Ovary (tissue), 9 donors: Measurements from ENCODE around the gene COPE. TPM values are rescaled to one million over a fixed set of nuclear protein-coding genes. Genes with fewer than 3 reads are reported as not detected.

Experiments used
- DNase-seq, 5 donors: peaks; one replicate each; pipeline ENCODE4 v3.0.0-alpha.2; 2019 to 2020
- H3K27ac ChIP-seq, 2 donors: fragments of 200-600 bp; one replicate each; pipeline versions ENCODE4 v1.5.1 to v1.8.0; 2019 to 2022
- H3K27me3 ChIP-seq: fragments of 200-600 bp; one replicate; pipeline ENCODE4 v1.8.0; 2022
- H3K36me3 ChIP-seq: fragments of 200-600 bp; sonication (generic); one replicate; pipeline ENCODE4 v1.5.1; 2019
- H3K4me1 ChIP-seq: one replicate; pipeline ENCODE4 v1.8.1; 2013; ENCODE audit warnings: mild to moderate bottlenecking, moderate library complexity; ENCODE audit not compliant: insufficient read depth
- H3K4me3 ChIP-seq: fragments of 200-600 bp; sonication (generic); one replicate; pipeline ENCODE4 v1.5.1; 2017
- H3K9me3 ChIP-seq, 2 donors: fragments of 200-600 bp in 1 of 2; sonication (generic) in 1 of 2; one replicate each; pipeline versions ENCODE4 v1.5.1 to v1.8.1; 2013 to 2019; ENCODE audit warnings: mild to moderate bottlenecking in 1 of 2, moderate library complexity in 1 of 2
- EP300 ChIP-seq: sonication (generic); formaldehyde crosslinking; IDR thresholded peaks from one replicate; pipeline ENCODE4 v1.6.1; 2017; ENCODE audit warnings: antibody characterized with exemption
- POLR2A ChIP-seq: fragments of 450-650 bp; IDR thresholded peaks from one replicate; pipeline ENCODE4 v1.6.1; 2017; ENCODE audit warnings: antibody characterized with exemption, mild to moderate bottlenecking, moderate library complexity
- WGBS, 3 donors: extraction: QIAGEN DNeasy Blood & Tissue Kit in 1 of 3; methylation state at CpG; one replicate each; pipeline versions ENCODE4 v1.1.5 to v1.1.7; 2013 to 2017; 5-methylcytosine and 5-hydroxymethylcytosine counted together
- intact Hi-C, 4 donors: fragments of 100-400 bp; cut with DNase I; formaldehyde crosslinking; loops; one replicate each; pipeline versions ENCODE4 v1.11.0 to v1.15.1; 2022 to 2023
- polyA plus RNA-seq, 2 donors: library from polyadenylated mRNA; stranded (reverse); fragments of 200-250 nt in 1 of 2; fragments of 350-450 nt in 1 of 2; fragmentation: Illumina TruSeq in 1 of 2; extraction: RNeasy Lipid Tissue Mini Kit (QIAGEN cat#74804) in 1 of 2; gene quantifications; one replicate each; pipeline ENCODE4 v1.2.3, GENCODE V29; 2013 to 2014
- total RNA-seq, 7 donors: library from RNA; depleted of rRNA in 2 of 7; stranded (reverse); fragments of >200 nt in 2 of 7; fragmentation: NEBNext Ultra II Directional in 3 of 7; extraction: Animal tissue kit (Norgen Biotek cat#: 25700) in 3 of 7; gene quantifications; one replicate each; pipeline versions ENCODE4 v1.1.0 to v1.2.4, GENCODE V29; 2016 to 2023
- TF ChIP-seq, protein P1 (sequence below), 3 donors: fragments of 450-650 bp in 2 of 3; fragments of 200-600 bp in 1 of 3; IDR thresholded peaks; one replicate each; pipeline versions ENCODE4 v1.5.1 to v1.8.0; 2016 to 2022; ENCODE audit warnings: antibody characterized with exemption in 3 of 3, mild to moderate bottlenecking in 1 of 3
- donor health status: DM: no; HTN: no; CAD: no; lungs with moderate emphysema.
- donor health status: DM: no; HTN: no; CAD: no.
- donor health status: Bipolar disorder and iron deficiency.
- donor health status: DM: yes; HTN: yes; CAD: no.
- donor health status: DM: no; HTN: no; CAD: no.
- donor health status: DM: yes; HTN: yes; CAD: no.

Gene COPE
- total and polyA plus RNA-seq, 9 donors: 11.3 to 140 (median 115) TPM

DNA sequence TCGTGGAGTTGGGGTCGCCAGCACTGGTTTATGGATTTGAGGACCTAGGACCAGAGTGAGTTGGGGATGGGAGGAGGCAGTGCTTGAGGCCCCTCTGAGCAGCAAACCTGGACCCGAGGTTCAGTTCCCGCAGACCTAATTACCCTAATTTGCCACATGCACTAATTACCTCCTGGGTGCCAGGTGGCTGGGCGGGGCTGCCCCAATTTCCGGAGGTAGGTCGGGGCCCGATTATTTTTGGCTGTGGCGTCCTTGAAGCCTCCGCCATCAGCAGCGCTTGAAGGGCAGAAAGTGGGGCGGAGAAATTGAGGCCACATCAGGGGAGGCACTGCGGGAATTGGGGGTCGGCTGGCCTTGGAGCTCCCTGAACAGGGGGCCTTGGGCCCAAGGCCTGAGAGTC lies 27.7 kb upstream of the COPE start:
- TF ChIP-seq EP300: no peak
- TF ChIP-seq, protein P1, sequence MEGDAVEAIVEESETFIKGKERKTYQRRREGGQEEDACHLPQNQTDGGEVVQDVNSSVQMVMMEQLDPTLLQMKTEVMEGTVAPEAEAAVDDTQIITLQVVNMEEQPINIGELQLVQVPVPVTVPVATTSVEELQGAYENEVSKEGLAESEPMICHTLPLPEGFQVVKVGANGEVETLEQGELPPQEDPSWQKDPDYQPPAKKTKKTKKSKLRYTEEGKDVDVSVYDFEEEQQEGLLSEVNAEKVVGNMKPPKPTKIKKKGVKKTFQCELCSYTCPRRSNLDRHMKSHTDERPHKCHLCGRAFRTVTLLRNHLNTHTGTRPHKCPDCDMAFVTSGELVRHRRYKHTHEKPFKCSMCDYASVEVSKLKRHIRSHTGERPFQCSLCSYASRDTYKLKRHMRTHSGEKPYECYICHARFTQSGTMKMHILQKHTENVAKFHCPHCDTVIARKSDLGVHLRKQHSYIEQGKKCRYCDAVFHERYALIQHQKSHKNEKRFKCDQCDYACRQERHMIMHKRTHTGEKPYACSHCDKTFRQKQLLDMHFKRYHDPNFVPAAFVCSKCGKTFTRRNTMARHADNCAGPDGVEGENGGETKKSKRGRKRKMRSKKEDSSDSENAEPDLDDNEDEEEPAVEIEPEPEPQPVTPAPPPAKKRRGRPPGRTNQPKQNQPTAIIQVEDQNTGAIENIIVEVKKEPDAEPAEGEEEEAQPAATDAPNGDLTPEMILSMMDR (IDR thresholded peaks at IDR 0.05): no peak
- TF ChIP-seq POLR2A: no peak
- intact Hi-C loops: loop anchor here in 1 of 4 donors (10.0 kb wide), 1 partner anchor 82 kb away; no protein-coding TSS in a partner anchor
- no peaks in the 10 kb centered on the region for H3K27me3 ChIP-seq

DNA sequence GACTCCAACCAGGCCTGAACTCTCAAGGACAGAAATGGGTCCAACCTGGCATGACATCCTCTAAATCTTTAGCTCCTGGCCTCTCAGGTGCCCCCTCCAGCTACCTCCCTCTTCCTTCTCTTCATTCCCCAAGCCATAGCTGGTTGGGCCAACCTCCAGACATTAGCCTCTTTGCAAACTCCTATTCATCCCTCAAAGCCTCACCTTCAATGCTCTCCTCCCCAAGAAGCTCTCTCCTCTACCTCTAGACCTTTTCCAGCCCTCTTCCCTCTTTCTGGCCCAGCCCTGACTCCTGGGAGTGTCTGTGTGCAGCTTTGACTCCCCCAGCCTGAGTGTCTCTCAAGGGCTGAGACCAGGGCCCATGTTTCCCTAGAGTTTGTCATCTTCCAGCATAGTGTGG lies 27.1 kb upstream of the COPE start:
- TF ChIP-seq EP300 (no peak), POLR2A (no peak)
- TF ChIP-seq, protein P1 (IDR thresholded peaks at IDR 0.05): no peak
- intact Hi-C loops: loop anchor here in 1 of 4 donors (10.0 kb wide), 1 partner anchor 82 kb away; no protein-coding TSS in a partner anchor
- Histone ChIP-seq H3K36me3 (no peaks in the 10 kb centered on the region), H3K4me3 (no peak overlapping the region), H3K9me3 (no peaks in the 10 kb centered on the region), H3K4me1 (no peaks in the 10 kb centered on the region), H3K27me3 (no peaks in the 10 kb centered on the region), H3K27ac (no peak overlapping the region)
- no peak for DNase-seq

More for the DNA sequence above, 27.7 kb upstream of the COPE start:
- WGBS, 3 donors: 54 to 73% (median 60%) methylated on average over 14 of the region's 14 CpGs
- DNase-seq: no peak
- no peaks in the 10 kb centered on the region for H3K4me1 ChIP-seq
- H3K27ac ChIP-seq: no peak overlapping the region
- no peak overlapping the region for H3K4me3 ChIP-seq
- H3K36me3 ChIP-seq: no peaks in the 10 kb centered on the region
- no peaks in the 10 kb centered on the region for H3K9me3 ChIP-seq

DNA sequence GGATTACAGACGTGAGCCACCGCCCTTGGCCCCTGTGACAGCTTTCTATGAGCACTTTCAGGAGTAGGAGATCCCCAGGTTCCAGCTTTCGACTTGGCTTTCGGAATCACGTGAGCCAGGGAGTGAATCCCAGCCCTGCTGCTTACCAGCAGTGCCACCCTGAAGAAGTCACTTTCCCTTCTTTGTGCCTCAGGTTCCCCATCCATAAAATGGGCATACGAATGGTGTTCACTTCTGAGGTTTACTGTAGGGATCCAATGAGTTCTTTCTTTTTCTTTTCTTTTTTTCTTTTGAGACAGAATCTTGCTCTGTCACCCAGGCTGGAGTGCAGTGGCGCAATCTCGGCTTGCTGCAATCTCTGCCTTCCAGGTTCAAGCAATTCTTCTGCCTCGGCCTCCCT lies 26.1 kb upstream of the COPE start:
- WGBS, 3 donors: 86 to 91% (median 88%) methylated on average over 9 of the region's 9 CpGs
- TF ChIP-seq POLR2A (no peak), EP300 (no peak)
- TF ChIP-seq, protein P1 (IDR thresholded peaks at IDR 0.05): no peak

DNA sequence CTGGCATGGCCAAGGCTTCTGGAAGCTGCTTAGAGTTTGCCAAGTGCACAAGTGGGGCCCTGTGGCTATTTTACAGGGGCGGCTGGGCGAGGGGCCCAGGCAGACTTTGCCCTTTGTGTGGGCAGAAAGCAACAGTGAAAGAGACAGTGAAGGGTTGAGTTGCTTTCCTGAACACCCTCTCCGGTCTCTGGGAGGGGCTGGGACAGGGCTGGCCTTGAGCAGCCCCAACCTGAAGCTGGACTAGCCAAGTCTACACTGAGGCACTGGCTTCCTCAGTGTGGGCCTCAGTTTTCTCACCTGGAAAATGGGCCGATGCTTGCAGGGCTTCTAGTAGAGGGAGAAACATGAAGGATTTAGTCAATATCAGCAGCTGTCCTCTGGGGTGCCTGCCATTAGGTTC lies 24.3 kb upstream of the COPE start:
- WGBS, 3 donors: 75 to 77% (median 77%) methylated on average over 4 of the region's 4 CpGs
- Histone ChIP-seq H3K27me3 (no peaks in the 10 kb centered on the region), H3K36me3 (no peaks in the 10 kb centered on the region), H3K27ac (no peak overlapping the region), H3K4me1 (no peaks in the 10 kb centered on the region), H3K9me3 (no peaks in the 10 kb centered on the region), H3K4me3 (no peak overlapping the region)
- no peak for DNase-seq
- TF ChIP-seq, protein P1 (IDR thresholded peaks at IDR 0.05): no peak
- TF ChIP-seq EP300 (no peak), POLR2A (no peak)
- intact Hi-C loops: loop anchor here in 1 of 4 donors (10.0 kb wide), 1 partner anchor 79 kb away; no protein-coding TSS in a partner anchor

More for the DNA sequence above, 26.1 kb upstream of the COPE start:
- H3K9me3 ChIP-seq: no peaks in the 10 kb centered on the region
- no peak overlapping the region for H3K27ac ChIP-seq
- intact Hi-C loops: loop anchor here in 1 of 4 donors (10.0 kb wide), 1 partner anchor 80 kb away; no protein-coding TSS in a partner anchor
- no peaks in the 10 kb centered on the region for H3K27me3 ChIP-seq
- H3K36me3 ChIP-seq: no peaks in the 10 kb centered on the region
- H3K4me1 ChIP-seq: no peaks in the 10 kb centered on the region
- no peak for DNase-seq
- no peak overlapping the region for H3K4me3 ChIP-seq
